GM12801 (cell line): Measurements from ENCODE around the gene ZNF432.

Source experiments
- TF ChIP-seq, protein P1 (sequence below): IDR thresholded peaks from one replicate; pipeline ENCODE4 v1.5.1; 2011; ENCODE audit warnings: control low read depth; ENCODE audit not compliant: insufficient read length; ENCODE audit errors: extremely low read depth

ZNF432 gene

DNA sequence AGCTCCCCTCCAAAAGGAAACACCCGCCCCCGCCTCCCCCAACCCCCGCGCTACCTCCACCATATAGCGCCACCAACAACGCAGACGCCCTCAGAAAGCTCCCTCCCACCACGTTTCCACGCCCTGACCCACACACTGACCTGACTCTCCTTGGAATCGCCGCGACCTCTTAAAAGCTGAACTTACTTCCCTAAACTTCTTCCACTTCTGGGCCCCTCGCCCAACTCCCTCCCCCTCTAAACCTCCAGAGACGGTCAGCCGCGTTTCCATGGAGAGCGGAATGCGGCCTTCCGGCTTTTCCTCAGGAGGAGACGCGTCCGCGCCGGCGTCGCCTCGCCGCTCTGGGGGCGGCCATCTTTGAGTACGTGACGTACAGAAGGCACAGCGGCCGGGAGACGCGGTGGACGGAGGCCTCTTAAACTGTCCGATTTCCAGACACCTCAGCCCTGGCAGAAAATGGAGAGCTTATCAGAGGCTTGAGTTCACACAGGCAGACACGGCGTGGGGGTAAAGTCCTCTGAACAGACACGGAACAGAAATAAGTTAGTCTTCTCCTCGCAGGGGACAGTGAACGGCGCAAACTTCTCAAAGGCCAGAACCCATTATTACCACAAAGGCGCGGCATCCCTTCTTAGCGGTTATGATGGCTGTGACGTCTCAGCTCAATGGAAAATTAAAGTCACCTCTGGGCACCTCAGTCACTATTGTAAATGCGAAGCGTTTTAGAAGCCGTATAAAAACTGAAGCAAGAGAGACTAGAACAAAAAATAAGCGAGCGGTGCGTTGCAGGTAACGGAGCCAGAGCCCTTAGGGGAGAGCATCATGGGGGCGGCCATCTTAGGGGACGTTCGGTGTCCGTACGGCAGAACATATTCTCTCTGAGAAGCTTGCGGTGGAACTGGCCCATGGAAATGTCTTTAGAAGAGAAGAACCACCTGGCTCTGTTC lies at the start of gene ZNF432:
Gene ZNF432 (minus strand): TSS at position 284 of the 947 bp plus-strand sequence. CDS start 1,970 bp downstream, outside the sequence.
- TF ChIP-seq, protein P1, sequence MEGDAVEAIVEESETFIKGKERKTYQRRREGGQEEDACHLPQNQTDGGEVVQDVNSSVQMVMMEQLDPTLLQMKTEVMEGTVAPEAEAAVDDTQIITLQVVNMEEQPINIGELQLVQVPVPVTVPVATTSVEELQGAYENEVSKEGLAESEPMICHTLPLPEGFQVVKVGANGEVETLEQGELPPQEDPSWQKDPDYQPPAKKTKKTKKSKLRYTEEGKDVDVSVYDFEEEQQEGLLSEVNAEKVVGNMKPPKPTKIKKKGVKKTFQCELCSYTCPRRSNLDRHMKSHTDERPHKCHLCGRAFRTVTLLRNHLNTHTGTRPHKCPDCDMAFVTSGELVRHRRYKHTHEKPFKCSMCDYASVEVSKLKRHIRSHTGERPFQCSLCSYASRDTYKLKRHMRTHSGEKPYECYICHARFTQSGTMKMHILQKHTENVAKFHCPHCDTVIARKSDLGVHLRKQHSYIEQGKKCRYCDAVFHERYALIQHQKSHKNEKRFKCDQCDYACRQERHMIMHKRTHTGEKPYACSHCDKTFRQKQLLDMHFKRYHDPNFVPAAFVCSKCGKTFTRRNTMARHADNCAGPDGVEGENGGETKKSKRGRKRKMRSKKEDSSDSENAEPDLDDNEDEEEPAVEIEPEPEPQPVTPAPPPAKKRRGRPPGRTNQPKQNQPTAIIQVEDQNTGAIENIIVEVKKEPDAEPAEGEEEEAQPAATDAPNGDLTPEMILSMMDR: no peak

DNA sequence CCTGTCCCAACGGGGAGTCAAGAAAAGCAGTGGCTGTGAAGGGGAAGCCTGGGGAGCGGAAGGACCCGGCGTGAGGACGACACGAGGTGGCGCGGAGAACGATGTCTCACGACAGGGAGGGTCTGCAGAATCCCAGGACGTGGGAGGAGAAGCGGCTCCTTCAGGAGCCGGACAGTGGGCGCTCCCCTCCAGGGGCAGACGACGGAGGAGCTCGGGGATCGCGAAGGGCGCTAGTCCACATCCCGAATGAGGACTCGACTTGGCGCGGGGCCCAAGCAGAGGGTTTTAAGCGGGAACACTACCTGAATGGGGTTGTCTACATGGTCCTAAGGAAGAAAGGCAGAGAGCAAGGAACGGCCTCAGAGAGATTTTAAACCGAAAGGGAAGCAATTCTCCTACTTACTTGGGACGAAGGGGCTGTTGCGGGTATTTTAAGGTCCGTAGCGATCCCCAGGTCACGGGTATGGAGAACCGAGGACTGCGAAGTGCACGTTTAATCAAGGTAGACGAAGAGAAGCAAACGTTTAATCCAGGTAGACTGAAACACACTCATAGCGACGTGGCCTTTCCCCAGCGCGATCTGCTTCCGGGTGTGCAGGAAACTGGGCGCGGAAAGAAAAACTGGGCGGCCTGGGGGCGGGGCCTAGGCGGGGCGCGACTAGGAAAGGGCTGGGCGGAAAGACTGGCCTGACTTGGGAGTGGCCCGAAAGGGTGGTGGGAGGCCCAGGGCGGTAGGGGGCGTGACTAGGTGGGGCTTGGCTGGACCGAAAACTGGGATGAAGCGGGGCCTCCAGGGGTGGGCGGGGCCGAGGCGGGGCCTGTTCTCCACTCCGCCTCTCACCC lies 46.8 kb upstream of the ZNF432 start, which contains the start of gene ZNF841:
Gene ZNF841 (minus strand): TSS at position 594 of the 843 bp plus-strand sequence. CDS start 10,964 bp downstream, outside the sequence.
- TF ChIP-seq, protein P1: no peak

DNA sequence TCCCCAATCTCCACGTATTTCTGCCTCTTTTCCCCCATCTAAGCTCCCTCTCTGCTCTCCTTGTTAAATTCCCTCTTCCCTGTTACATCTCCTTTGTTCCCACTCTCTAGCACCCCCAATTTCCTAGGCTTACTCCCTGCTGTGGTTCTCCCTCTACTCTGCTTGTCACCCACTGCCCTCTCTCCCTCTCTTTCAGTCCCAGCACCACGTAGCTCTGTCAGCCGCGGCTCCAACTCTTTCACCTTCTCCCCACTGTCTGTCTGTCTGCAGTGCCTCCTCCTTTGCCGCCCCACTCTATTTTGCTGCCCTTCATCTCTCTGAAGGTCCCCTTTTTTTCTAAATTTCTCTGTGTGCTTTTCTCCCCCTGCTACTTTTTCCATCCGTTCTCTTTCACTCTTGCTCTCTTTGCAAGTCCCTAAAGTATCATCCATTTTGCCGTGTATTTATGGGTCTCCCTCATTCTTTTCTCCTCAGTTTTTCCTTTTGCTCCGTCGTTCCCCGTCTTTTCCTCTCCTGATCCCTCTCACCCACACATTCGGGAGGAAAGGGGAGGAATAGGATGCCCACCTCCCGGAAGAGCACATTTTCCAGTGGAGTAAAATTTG lies 46.0 kb upstream of the ZNF432 start:
- TF ChIP-seq, protein P1: no peak

DNA sequence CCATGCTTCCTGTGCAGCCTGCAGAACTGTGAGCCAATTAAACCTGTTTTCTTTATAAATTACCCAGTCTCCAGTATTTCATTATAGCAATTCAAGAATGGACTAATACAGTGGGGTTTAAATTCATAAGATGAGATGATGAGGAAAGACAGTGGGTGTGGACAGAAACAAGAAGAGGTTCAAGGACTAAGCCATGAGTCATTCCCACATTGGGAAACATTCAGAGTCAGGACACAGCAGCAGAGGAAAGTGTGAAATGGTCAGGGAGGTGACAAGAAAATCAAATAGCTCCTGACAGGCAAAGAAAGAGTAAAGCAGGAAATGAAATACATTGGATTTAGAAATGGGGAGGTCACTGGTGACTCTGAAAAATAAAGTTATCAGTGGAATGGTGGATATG lies 37.8 kb upstream of the ZNF432 start:
- TF ChIP-seq, protein P1: no peak

DNA sequence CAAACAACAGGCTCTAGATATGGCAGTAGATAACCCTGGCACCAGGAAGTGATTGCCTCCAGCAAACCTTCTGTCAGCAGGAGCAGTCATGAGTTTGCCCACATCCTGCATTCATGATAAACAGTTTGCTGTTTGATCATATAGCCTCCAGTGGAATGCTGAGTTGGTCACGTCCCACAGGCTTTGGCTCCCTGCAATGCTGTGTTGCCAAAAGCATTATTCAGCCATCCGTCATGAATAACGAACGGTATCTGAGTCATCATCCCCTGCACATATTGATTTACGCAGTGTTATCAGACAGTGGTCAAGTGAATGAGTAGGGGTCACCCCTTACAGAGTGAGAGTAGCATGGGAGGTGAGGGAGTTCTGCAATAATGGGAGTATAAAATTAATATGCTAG lies 21.9 kb upstream of the ZNF432 start:
- TF ChIP-seq, protein P1: no peak

DNA sequence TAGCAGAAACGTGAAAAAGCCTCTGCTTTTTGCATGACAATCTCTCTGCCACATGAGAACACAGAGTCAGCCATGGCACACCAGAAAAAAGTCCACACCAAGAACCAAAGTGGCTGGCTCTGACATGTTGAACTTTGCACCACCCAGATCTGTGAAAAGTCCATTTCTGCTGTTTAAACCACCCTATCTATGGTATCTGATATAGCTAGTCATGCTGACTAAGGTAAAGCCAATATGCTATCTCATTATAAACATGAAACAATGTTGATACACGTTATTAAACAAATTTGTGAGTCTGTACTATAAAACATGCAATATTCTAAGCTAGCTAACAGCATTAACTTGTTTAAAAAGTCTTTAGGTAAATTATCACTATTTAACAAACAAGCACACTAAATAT lies 21.0 kb upstream of the ZNF432 start:
- TF ChIP-seq, protein P1: no peak

DNA sequence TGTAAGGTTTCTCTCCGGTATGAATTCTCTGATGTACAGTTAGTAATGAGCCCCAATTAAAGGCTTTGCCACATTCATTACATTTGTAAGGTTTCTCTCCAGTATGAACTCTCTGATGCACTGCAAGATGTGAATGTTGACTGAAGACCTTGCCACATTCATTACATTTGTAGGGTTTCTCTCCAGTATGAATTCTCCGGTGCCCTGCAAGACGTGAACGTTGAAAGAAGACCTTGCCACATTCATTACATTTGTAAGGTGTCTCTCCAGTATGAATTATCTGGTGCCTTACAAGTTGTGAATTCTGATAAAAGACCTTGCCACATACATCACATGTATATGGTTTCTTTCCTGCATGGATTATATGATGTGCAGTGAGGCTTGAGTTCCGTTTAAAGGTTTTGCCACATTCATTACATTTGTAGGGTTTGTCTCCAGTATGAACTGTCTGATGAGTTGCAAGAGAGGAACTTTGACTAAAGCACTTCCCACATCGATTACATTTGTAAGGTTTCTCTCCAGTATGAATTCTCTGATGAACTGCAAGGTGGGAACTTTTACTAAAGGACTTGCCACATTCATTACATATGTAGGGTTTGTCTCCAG lies 17.7 kb upstream of the ZNF432 start:
- TF ChIP-seq, protein P1: no peak
